ENCODE results near the gene NKG7. TPM values are rescaled to one million over a fixed set of nuclear protein-coding genes. Genes with fewer than 3 reads are reported as not detected.

NKG7 gene
- total RNA-seq, 1 donor from 2014 or later: not detected

- H3K27ac Mint-ChIP-seq (ENCODE audit: unreplicated experiment): no peak overlapping the region
- peaks cover 3% of the 10 kb centered on the region for H3K4me1 Mint-ChIP-seq (ENCODE audit: low read depth, unreplicated experiment)
- no peak for DNase-seq
These were observed 34.4 kb downstream of the NKG7 start for GRCh38 chr19:51337861-51338562.

GRCh38 chr19:51337141-51337860 lies 35.2 kb downstream of the NKG7 start:
- Mint-ChIP-seq H3K4me1 (ENCODE audit: low read depth, unreplicated experiment) (peaks cover 3% of the 10 kb centered on the region), H3K4me3 (ENCODE audit: unreplicated experiment) (no peak overlapping the region), H3K27me3 (ENCODE audit: unreplicated experiment) (peaks cover 11% of the 10 kb centered on the region), H3K9me3 (ENCODE audit: unreplicated experiment) (peaks cover 4% of the 10 kb centered on the region), H3K36me3 (ENCODE audit: unreplicated experiment) (no peaks in the 10 kb centered on the region), H3K27ac (ENCODE audit: unreplicated experiment) (no peak overlapping the region)
- no peak for TF ChIP-seq CTCF (IDR thresholded peaks at IDR 0.05; ENCODE audit: partially characterized antibody, unreplicated experiment)
- DNase-seq: no peak

More at GRCh38 chr19:51337861-51338562, 34.4 kb downstream of the NKG7 start:
- Mint-ChIP-seq H3K36me3 (ENCODE audit: unreplicated experiment) (no peaks in the 10 kb centered on the region), H3K9me3 (ENCODE audit: unreplicated experiment) (peaks cover 4% of the 10 kb centered on the region), H3K27me3 (ENCODE audit: unreplicated experiment) (peaks cover 11% of the 10 kb centered on the region), H3K4me3 (ENCODE audit: unreplicated experiment) (peak overlapping the region; percentile 76)
- no peak for TF ChIP-seq CTCF (IDR thresholded peaks at IDR 0.05; ENCODE audit: partially characterized antibody, unreplicated experiment)

GRCh38 chr19:51333836-51334460 lies 38.5 kb downstream of the NKG7 start:
- H3K27ac Mint-ChIP-seq (ENCODE audit: unreplicated experiment): no peak overlapping the region
- H3K9me3 Mint-ChIP-seq (ENCODE audit: unreplicated experiment): peaks cover 3% of the 10 kb centered on the region
- DNase-seq: no peak
- peaks cover 10% of the 10 kb centered on the region for H3K36me3 Mint-ChIP-seq (ENCODE audit: unreplicated experiment)
- H3K27me3 Mint-ChIP-seq (ENCODE audit: unreplicated experiment): peaks cover 7% of the 10 kb centered on the region
- H3K4me3 Mint-ChIP-seq (ENCODE audit: unreplicated experiment): no peak overlapping the region
- no peak for TF ChIP-seq CTCF (IDR thresholded peaks at IDR 0.05; ENCODE audit: partially characterized antibody, unreplicated experiment)
- no peaks in the 10 kb centered on the region for H3K4me1 Mint-ChIP-seq (ENCODE audit: low read depth, unreplicated experiment)

GRCh38 chr19:51331716-51332115 lies 40.7 kb downstream of the NKG7 start:
- H3K27me3 Mint-ChIP-seq (ENCODE audit: unreplicated experiment): peaks cover 10% of the 10 kb centered on the region
- peaks cover 13% of the 10 kb centered on the region for H3K36me3 Mint-ChIP-seq (ENCODE audit: unreplicated experiment)

More at GRCh38 chr19:51331716-51332115, 40.7 kb downstream of the NKG7 start:
- no peak for TF ChIP-seq CTCF (IDR thresholded peaks at IDR 0.05; ENCODE audit: partially characterized antibody, unreplicated experiment)
- peaks cover 2% of the 10 kb centered on the region for H3K4me1 Mint-ChIP-seq (ENCODE audit: low read depth, unreplicated experiment)
- H3K27ac Mint-ChIP-seq (ENCODE audit: unreplicated experiment): no peak overlapping the region
- H3K4me3 Mint-ChIP-seq (ENCODE audit: unreplicated experiment): no peak overlapping the region
- DNase-seq: no peak
- H3K9me3 Mint-ChIP-seq (ENCODE audit: unreplicated experiment): peaks cover 6% of the 10 kb centered on the region
